Measurements from ENCODE around the gene RSAD2.

RSAD2 gene

GRCh38 chr2:6909431-6910385 lies 32.1 kb downstream of the RSAD2 start:
- H3K4me3 ChIP-seq (ENCODE audit: low read length), result no peak overlapping the region
- no peaks in the 10 kb centered on the region for H3K36me3 ChIP-seq (ENCODE audit: insufficient read depth, low read length)
- 92% methylated on average over 6 of the region's 8 CpGs for WGBS
- H3K27me3 ChIP-seq (ENCODE audit: insufficient read depth, low read length), result no peaks in the 10 kb centered on the region
- H3K9ac ChIP-seq (ENCODE audit: low read depth, low read length), result no peak overlapping the region
- H3K27ac ChIP-seq (ENCODE audit: low read depth, low read length), result no peak overlapping the region
- 0 out of 2 replicates have a peak, but pooled peaks cover under 1% of the 10 kb centered on the region for H3K4me1 ChIP-seq (ENCODE audit: insufficient read depth, low read length)
- no peaks in the 10 kb centered on the region for H3K9me3 ChIP-seq (ENCODE audit: insufficient read depth, low read depth, low read length)

GRCh38 chr2:6911721-6912120 lies 34.1 kb downstream of the RSAD2 start:
- Histone ChIP-seq H3K9me3 (ENCODE audit: insufficient read depth, low read depth, low read length) (no peaks in the 10 kb centered on the region), H3K36me3 (ENCODE audit: insufficient read depth, low read length) (no peaks in the 10 kb centered on the region), H3K27me3 (ENCODE audit: insufficient read depth, low read length) (peaks cover 9% of the 10 kb centered on the region; the same call in 1 of the 2 replicates), H3K4me3 (ENCODE audit: low read length) (no peak overlapping the region), H3K27ac (ENCODE audit: low read depth, low read length) (no peak overlapping the region), H3K9ac (ENCODE audit: low read depth, low read length) (no peak overlapping the region), H3K4me1 (ENCODE audit: insufficient read depth, low read length) (peaks cover 11% of the 10 kb centered on the region)

- Histone ChIP-seq H3K27me3 (ENCODE audit: insufficient read depth, low read length) (peaks cover 19% of the 10 kb centered on the region), H3K4me1 (ENCODE audit: insufficient read depth, low read length) (peaks cover 11% of the 10 kb centered on the region), H3K9ac (ENCODE audit: low read depth, low read length) (no peak overlapping the region), H3K36me3 (ENCODE audit: insufficient read depth, low read length) (no peaks in the 10 kb centered on the region), H3K27ac (ENCODE audit: low read depth, low read length) (no peak overlapping the region), H3K4me3 (ENCODE audit: low read length) (no peak overlapping the region), H3K9me3 (ENCODE audit: insufficient read depth, low read depth, low read length) (no peaks in the 10 kb centered on the region)
- 95% methylated on average over 9 of the region's 9 CpGs for WGBS
Measured at GRCh38 chr2:6913415-6914157, 36.0 kb downstream of the RSAD2 start.

- Histone ChIP-seq H3K9ac (ENCODE audit: low read depth, low read length) (no peak overlapping the region), H3K4me1 (ENCODE audit: insufficient read depth, low read length) (peaks cover 11% of the 10 kb centered on the region), H3K27me3 (ENCODE audit: insufficient read depth, low read length) (peaks cover 19% of the 10 kb centered on the region), H3K27ac (ENCODE audit: low read depth, low read length) (peak overlapping the region; percentile 80; the same call in 1 of the 2 replicates), H3K36me3 (ENCODE audit: insufficient read depth, low read length) (no peaks in the 10 kb centered on the region), H3K9me3 (ENCODE audit: insufficient read depth, low read depth, low read length) (no peaks in the 10 kb centered on the region), H3K4me3 (ENCODE audit: low read length) (no peak overlapping the region)
- 89% methylated on average over 3 of the region's 3 CpGs for WGBS
Measured at GRCh38 chr2:6914828-6915227, 37.3 kb downstream of the RSAD2 start.

GRCh38 chr2:6915399-6915798 lies 37.8 kb downstream of the RSAD2 start:
- H3K27ac ChIP-seq (ENCODE audit: low read depth, low read length), result peak overlapping the region; percentile 80; the same call in 1 of the 2 replicates
- no peaks in the 10 kb centered on the region for H3K9me3 ChIP-seq (ENCODE audit: insufficient read depth, low read depth, low read length)
- no peaks in the 10 kb centered on the region for H3K36me3 ChIP-seq (ENCODE audit: insufficient read depth, low read length)
- H3K9ac ChIP-seq (ENCODE audit: low read depth, low read length), result no peak overlapping the region
- peaks cover 19% of the 10 kb centered on the region for H3K27me3 ChIP-seq (ENCODE audit: insufficient read depth, low read length)
- peaks cover 11% of the 10 kb centered on the region for H3K4me1 ChIP-seq (ENCODE audit: insufficient read depth, low read length)
- H3K4me3 ChIP-seq (ENCODE audit: low read length), result no peak overlapping the region
- 51% methylated on average over 2 of the region's 2 CpGs for WGBS

GRCh38 chr2:6916224-6916623 lies 38.6 kb downstream of the RSAD2 start:
- H3K4me3 ChIP-seq (ENCODE audit: low read length), result no peak overlapping the region

GRCh38 chr2:6916736-6917070 lies 39.1 kb downstream of the RSAD2 start:
- H3K27me3 ChIP-seq (ENCODE audit: insufficient read depth, low read length), result peaks cover 19% of the 10 kb centered on the region
- 45% methylated on average over 8 of the region's 8 CpGs for WGBS
- no peaks in the 10 kb centered on the region for H3K9me3 ChIP-seq (ENCODE audit: insufficient read depth, low read depth, low read length)
- peak overlapping the region; percentile 75 for H3K9ac ChIP-seq (ENCODE audit: low read depth, low read length)
- peaks cover 11% of the 10 kb centered on the region for H3K4me1 ChIP-seq (ENCODE audit: insufficient read depth, low read length)
- H3K27ac ChIP-seq (ENCODE audit: low read depth, low read length), result no peak overlapping the region
- no peaks in the 10 kb centered on the region for H3K36me3 ChIP-seq (ENCODE audit: insufficient read depth, low read length)
- peak overlapping the region; percentile 67 for H3K4me3 ChIP-seq (ENCODE audit: low read length)

More at GRCh38 chr2:6916224-6916623, 38.6 kb downstream of the RSAD2 start:
- 100% methylated on average over 3 of the region's 3 CpGs for WGBS
- Histone ChIP-seq H3K9ac (ENCODE audit: low read depth, low read length) (no peak overlapping the region), H3K27ac (ENCODE audit: low read depth, low read length) (no peak overlapping the region), H3K4me1 (ENCODE audit: insufficient read depth, low read length) (peaks cover 11% of the 10 kb centered on the region), H3K27me3 (ENCODE audit: insufficient read depth, low read length) (peaks cover 19% of the 10 kb centered on the region), H3K9me3 (ENCODE audit: insufficient read depth, low read depth, low read length) (no peaks in the 10 kb centered on the region), H3K36me3 (ENCODE audit: insufficient read depth, low read length) (no peaks in the 10 kb centered on the region)

GRCh38 chr2:6917071-6917760 lies 39.6 kb downstream of the RSAD2 start, which contains the start of gene RNF144A:
TSS of gene RNF144A (plus strand) at chr2:6917412. CDS start at chr2:6996927, 79,515 bp downstream.
- Histone ChIP-seq H3K36me3 (ENCODE audit: insufficient read depth, low read length) (no peaks in the 10 kb centered on the region), H3K27ac (ENCODE audit: low read depth, low read length) (no peak within 1 kb of the TSS)

GRCh38 chr2:6917761-6918421 lies 40.3 kb downstream of the RSAD2 start:
- no peaks in the 10 kb centered on the region for H3K9me3 ChIP-seq (ENCODE audit: insufficient read depth, low read depth, low read length)
- H3K36me3 ChIP-seq (ENCODE audit: insufficient read depth, low read length), result no peaks in the 10 kb centered on the region
- peak overlapping the region; percentile 67 for H3K4me3 ChIP-seq (ENCODE audit: low read length)
- whole genome bisulfite sequencing, result under 1% methylated on average over 68 of the region's 68 CpGs
- peaks cover 11% of the 10 kb centered on the region for H3K4me1 ChIP-seq (ENCODE audit: insufficient read depth, low read length)
- no peak overlapping the region for H3K27ac ChIP-seq (ENCODE audit: low read depth, low read length)
- peak overlapping the region; percentile 81 for H3K9ac ChIP-seq (ENCODE audit: low read depth, low read length)
- peaks cover 19% of the 10 kb centered on the region for H3K27me3 ChIP-seq (ENCODE audit: insufficient read depth, low read length)

More at GRCh38 chr2:6917071-6917760, 39.6 kb downstream of the RSAD2 start, which contains the start of gene RNF144A:
- peak within 1 kb of the TSS; percentile 67 for H3K4me3 ChIP-seq (ENCODE audit: low read length)
- peak within 1 kb of the TSS; percentile 81 for H3K9ac ChIP-seq (ENCODE audit: low read depth, low read length)
- 2% methylated on average over 90 of the region's 90 CpGs for WGBS
- peaks cover 19% of the 10 kb centered on the region for H3K27me3 ChIP-seq (ENCODE audit: insufficient read depth, low read length)
- H3K4me1 ChIP-seq (ENCODE audit: insufficient read depth, low read length), result peaks cover 11% of the 10 kb centered on the region
- no peaks in the 10 kb centered on the region for H3K9me3 ChIP-seq (ENCODE audit: insufficient read depth, low read depth, low read length)

GRCh38 chr2:6919901-6920742 lies 42.5 kb downstream of the RSAD2 start:
- Histone ChIP-seq H3K4me1 (ENCODE audit: insufficient read depth, low read length) (peaks cover 7% of the 10 kb centered on the region), H3K27me3 (ENCODE audit: insufficient read depth, low read length) (peaks cover 19% of the 10 kb centered on the region), H3K36me3 (ENCODE audit: insufficient read depth, low read length) (no peaks in the 10 kb centered on the region), H3K9me3 (ENCODE audit: insufficient read depth, low read depth, low read length) (no peaks in the 10 kb centered on the region), H3K9ac (ENCODE audit: low read depth, low read length) (no peak overlapping the region), H3K27ac (ENCODE audit: low read depth, low read length) (no peak overlapping the region), H3K4me3 (ENCODE audit: low read length) (no peak overlapping the region)
- WGBS, result 79% methylated on average over 12 of the region's 12 CpGs
